Fibroblast of gingiva (primary cell): Measurements from ENCODE around the gene GALNT11.

ENCODE experiments used
- DNase-seq: peaks from one replicate; pipeline ENCODE4 v3.0.0-alpha.2; 2011; ENCODE audit warnings: low read depth

GALNT11 gene

GRCh38 chr7:152120210-152120609, 94.7 kb downstream of the GALNT11 start:
- DNase-seq, result no peak

DNA sequence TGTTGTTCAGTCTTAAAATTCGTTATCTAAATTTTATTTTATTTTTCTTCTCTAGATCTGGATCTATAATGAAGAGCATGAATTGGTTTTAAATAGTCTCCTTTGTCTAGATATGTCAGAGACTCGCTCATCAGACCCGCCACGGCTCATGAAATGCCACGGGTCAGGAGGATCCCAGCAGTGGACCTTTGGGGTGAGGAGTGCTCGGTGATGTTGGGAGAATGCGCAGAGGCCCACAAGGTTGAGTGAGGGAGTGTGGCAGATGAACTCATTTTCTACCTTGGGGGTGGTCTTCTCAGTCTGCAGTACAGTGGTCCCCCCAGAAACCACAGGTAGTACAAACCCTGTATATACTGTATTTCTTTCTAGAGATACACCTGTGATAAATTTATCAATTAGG, 95.3 kb downstream of the GALNT11 start:
- no peak for DNase-seq

GRCh38 chr7:152121432-152121831, 96.0 kb downstream of the GALNT11 start:
- no peak for DNase-seq

GRCh38 chr7:152122540-152122939, 97.1 kb downstream of the GALNT11 start:
- DNase-seq, result no peak

- no peak for DNase-seq
Observed at GRCh38 chr7:152126741-152127140, 101.3 kb downstream of the GALNT11 start.

- no peak for DNase-seq
Observed at GRCh38 chr7:152127229-152127628, 101.8 kb downstream of the GALNT11 start.

- DNase-seq, result no peak
Observed at GRCh38 chr7:152128252-152128651, 102.8 kb downstream of the GALNT11 start.

- DNase-seq, result no peak
Observed at GRCh38 chr7:152128741-152129461, 103.4 kb downstream of the GALNT11 start.

GRCh38 chr7:152129682-152130081, 104.2 kb downstream of the GALNT11 start:
- DNase-seq, result no peak

GRCh38 chr7:152130658-152131590, 105.5 kb downstream of the GALNT11 start:
- no peak for DNase-seq

- no peak for DNase-seq
Observed at GRCh38 chr7:152131981-152132494, 106.6 kb downstream of the GALNT11 start.

DNA sequence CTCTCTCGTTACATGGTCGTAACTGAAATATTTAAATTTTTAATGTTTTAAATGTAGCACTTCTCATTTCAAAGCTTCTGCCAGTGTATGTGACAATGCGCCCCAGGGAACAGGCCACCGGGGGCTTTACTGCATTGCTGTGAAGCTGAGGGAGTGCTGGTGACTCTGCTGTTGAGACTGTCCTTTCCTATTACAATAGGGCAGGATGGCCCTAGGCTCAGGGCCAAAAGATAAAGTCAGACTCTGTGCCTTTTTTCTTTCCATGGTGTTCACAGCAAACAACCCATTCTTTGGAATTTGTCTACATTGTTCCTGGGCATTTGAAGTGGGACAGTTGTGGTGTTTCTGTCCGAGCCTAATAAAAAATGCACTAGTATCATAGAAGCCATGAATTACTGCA, 107.3 kb downstream of the GALNT11 start:
- DNase-seq, result no peak

GRCh38 chr7:152133804-152134203, 108.3 kb downstream of the GALNT11 start:
- DNase-seq, result no peak

- no peak for DNase-seq
Observed at GRCh38 chr7:152136686-152137085, 111.2 kb downstream of the GALNT11 start.

DNA sequence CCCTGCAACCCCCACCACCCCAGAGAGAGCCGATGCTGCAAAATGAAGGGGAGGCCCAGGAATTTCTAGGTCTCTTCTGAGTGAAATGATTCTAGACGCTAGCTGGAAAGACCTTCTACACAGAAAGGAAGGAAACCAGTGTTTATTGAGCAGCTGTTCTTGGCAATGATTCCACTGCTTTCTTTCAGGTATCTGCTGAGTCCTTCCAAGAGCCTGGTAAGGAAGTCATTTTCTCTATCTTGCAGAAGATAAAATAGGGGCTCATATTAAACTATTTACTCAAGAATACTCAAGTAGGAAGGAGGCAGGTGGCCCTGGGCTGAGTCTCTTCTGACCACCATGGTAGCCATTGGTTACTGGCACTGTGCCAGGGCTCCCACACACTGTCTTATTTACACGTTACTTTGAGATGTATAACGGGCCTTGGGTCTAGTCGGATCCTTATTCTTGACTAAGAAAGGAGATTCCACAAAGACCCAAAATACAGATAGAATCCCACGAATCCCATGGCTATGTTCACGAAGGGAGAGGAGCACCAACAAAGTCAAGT, 112.1 kb downstream of the GALNT11 start:
- DNase-seq, result no peak

DNA sequence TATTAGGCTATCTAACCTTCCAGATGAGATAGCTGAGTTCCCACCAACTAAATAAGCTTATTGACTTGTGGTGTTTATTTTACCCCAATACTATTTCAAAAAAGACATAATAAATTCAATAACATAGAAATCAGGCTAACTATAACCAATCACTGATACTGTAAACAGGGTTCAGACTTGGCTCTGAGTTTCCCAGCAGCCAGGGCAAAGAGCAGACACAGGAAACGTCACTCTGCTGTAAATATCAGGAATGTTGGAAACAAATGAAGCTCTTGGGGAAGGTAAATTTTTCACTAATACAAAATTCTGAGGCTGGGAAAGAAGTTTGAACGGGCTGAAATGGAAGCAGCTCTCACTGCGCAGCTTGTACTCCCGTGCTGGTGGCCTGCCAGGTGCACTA, 114.6 kb downstream of the GALNT11 start:
- DNase-seq, result no peak

GRCh38 chr7:152140560-152140959, 115.1 kb downstream of the GALNT11 start:
- no peak for DNase-seq

GRCh38 chr7:152142976-152143595, 117.6 kb downstream of the GALNT11 start:
- DNase-seq, result no peak

DNA sequence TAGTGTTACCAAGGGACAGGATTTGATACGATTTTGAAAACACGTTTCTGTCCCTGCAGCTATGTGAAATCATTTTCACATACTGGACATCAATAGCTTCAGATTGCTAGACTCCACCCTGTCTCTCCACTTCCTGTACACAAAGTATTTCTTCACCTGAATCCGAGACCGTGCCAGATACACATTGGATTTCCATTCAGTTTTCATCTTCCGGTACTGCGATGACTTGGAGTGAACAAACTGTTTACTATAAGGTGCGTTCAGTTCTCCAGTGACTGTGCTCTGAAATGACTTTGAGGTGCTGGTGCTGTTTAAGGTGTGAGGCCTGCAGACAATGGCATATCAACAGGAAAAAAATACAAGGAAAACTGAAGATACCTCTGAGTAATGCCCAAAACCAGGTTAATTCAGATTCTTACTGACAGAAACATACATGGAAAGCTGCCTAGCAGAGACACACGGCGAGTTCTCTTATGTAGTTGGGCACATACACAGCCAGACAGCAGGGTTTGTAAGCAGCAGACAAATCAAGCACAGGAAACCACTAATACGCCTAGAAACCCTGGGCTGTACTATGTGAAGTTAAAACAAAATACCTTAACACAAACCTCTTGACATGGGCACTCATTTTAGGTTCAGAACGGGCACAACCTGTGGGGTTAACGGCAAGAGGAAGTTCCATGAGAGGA, 119.2 kb downstream of the GALNT11 start:
- no peak for DNase-seq

DNA sequence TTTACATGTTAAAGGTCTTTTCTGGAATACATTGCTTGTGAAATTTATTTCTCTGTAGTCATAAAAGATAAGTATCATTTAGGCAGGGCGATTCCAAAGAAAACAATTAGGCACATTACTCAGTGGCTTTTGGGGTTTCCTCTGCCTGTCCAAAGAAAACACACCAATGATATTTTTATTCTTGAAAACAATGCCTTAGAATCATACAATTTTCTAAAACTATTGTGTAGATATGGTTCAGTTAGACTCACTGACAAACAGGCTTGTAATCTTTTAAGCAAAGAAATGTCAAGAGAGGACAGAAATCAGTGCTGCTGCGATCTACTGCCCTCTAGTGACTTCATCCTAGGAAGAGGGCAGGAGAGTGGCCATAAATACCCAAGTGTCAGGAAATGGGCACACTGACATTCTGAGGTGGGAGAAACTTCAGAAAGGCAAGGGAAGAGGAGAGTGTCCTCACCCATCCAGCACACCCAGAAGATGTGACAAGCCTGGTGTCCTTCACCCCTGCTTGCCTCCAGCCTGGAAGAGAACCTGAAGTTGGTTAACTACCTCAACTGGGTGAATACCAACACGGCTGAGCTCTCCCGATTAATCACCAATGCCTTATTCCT, 120.5 kb downstream of the GALNT11 start:
- peak; percentile 60 for DNase-seq

DNA sequence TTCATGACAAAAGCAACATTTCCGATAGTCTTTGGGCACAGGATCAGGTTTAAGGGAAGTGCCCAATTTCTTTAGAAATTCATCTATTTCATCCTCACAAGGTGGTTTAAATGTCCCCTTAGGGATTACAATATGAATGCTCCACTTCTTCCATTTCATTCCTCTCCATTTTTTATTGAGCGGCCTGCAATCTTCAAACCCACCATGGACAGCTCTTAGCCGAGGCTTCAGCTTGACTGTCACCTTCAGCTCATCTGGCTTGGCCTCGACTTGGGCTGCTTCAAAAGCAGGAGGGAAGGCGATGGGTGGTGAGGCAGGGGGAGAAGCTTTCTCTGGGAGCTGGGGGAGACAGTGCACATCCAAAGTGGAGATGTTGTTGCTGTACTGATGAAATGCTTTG, 123.2 kb downstream of the GALNT11 start:
- no peak for DNase-seq
